ENCODE results near the gene PKN1. TPM values are rescaled to one million over a fixed set of nuclear protein-coding genes. Genes with fewer than 3 reads are reported as not detected.
A peak's percentile ranks its signal among the peaks of the same experiment; 100 is the strongest.

The PKN1 gene
- total and polyA plus RNA-seq, 2 of the 13 experiments (the other 11 are each of a cell fraction or from before 2014, with no cell fraction given) = 45.7 to 54.5 TPM

- no peak for TF ChIP-seq ARNT (IDR thresholded peaks at IDR 0.05)
- TF ChIP-seq SIX1 (CRISPR knock-in tag; IDR thresholded peaks at IDR 0.05; ENCODE audit: borderline replicate concordance) = peak; percentile 33; the same call in 1 of the 2 replicates
- TF ChIP-seq SAFB2 (CRISPR knock-in tag; IDR thresholded peaks at IDR 0.05; ENCODE audit: borderline replicate concordance, low read depth) = no peak
- TF ChIP-seq ZFP1 (CRISPR knock-in tag; IDR thresholded peaks at IDR 0.05) = no peak
- TF ChIP-seq ZNF703 (CRISPR knock-in tag; IDR thresholded peaks at IDR 0.05; ENCODE audit: borderline replicate concordance) = no peak
- no peak for TF ChIP-seq ZNF678 (CRISPR knock-in tag; IDR thresholded peaks at IDR 0.05)
- no peak for TF ChIP-seq THYN1 (CRISPR knock-in tag; IDR thresholded peaks at IDR 0.05; ENCODE audit: borderline replicate concordance, low read depth)
- TF ChIP-seq ZKSCAN1 (IDR thresholded peaks at IDR 0.05; ENCODE audit: low read length) = no peak
- no peak for TF ChIP-seq ZNF782 (CRISPR knock-in tag; IDR thresholded peaks at IDR 0.05; ENCODE audit: borderline replicate concordance)
- TF ChIP-seq ZBTB7B (CRISPR knock-in tag; IDR thresholded peaks at IDR 0.05) = no peak
- TF ChIP-seq EP300 (IDR thresholded peaks at IDR 0.05; ENCODE audit: low read depth in 2 of 2, low read length in 2 of 2) = peak in 1 of 2 experiments; percentile 38; a peak in 1 of 4 replicates
- TF ChIP-seq EP300 (CRISPR knock-in tag; IDR thresholded peaks at IDR 0.05; ENCODE audit: borderline replicate concordance) = no peak
- TF ChIP-seq IRX3 (CRISPR knock-in tag; IDR thresholded peaks at IDR 0.05; ENCODE audit: borderline replicate concordance, low read depth) = no peak
- TF ChIP-seq POLR2G (IDR thresholded peaks at IDR 0.05; ENCODE audit: low read depth, low read length) = no peak
- no peak for TF ChIP-seq ZNF496 (CRISPR knock-in tag; IDR thresholded peaks at IDR 0.05; ENCODE audit: insufficient replicate concordance)
- no peak for TF ChIP-seq JUN (CRISPR knock-in tag; IDR thresholded peaks at IDR 0.05)
- no peak for TF ChIP-seq ZSCAN9 (CRISPR knock-in tag; IDR thresholded peaks at IDR 0.05; ENCODE audit: borderline replicate concordance)
- no peak for TF ChIP-seq GATAD1 (CRISPR knock-in tag; IDR thresholded peaks at IDR 0.05)
- TF ChIP-seq HDAC2 (CRISPR knock-in tag; IDR thresholded peaks at IDR 0.05) = 0 out of 2 replicates have a peak, but pooled peaks have one; percentile 47
- no peak for TF ChIP-seq HIC2 (CRISPR knock-in tag; IDR thresholded peaks at IDR 0.05; ENCODE audit: low read depth)
- no peak for TF ChIP-seq ZNF891 (CRISPR knock-in tag; IDR thresholded peaks at IDR 0.05)
- TF ChIP-seq ARID5B (CRISPR knock-in tag; IDR thresholded peaks at IDR 0.05) = peak; percentile 79
- no peak for TF ChIP-seq CENPX (CRISPR knock-in tag; IDR thresholded peaks at IDR 0.05)
- TF ChIP-seq TCF7L2 (IDR thresholded peaks at IDR 0.05; ENCODE audit: low read depth, low read length) = no peak
- TF ChIP-seq ZNF484 (CRISPR knock-in tag; IDR thresholded peaks at IDR 0.05; ENCODE audit: borderline replicate concordance, low read depth) = no peak
- TF ChIP-seq ZKSCAN8 (CRISPR knock-in tag; IDR thresholded peaks at IDR 0.05; ENCODE audit: borderline replicate concordance) = no peak
- no peak for TF ChIP-seq MZF1 (CRISPR knock-in tag; IDR thresholded peaks at IDR 0.05; ENCODE audit: borderline replicate concordance)
- no peak for TF ChIP-seq DMAP1 (CRISPR knock-in tag; IDR thresholded peaks at IDR 0.05)
Measured at GRCh38 chr19:14502334-14503092, 69.4 kb downstream of the PKN1 start (continued).

Measured in HepG2 (cell line).